IPS-20b (cell line): Measurements from ENCODE around the gene SDCCAG8.

Experiments
- H3K27ac ChIP-seq: one replicate; pipeline ENCODE4 v1.5.1; 2013; ENCODE audit warnings: low read length
- H3K27me3 ChIP-seq: 2 replicates; pipeline ENCODE4 v1.6.1; 2013; ENCODE audit warnings: mild to moderate bottlenecking, low read length, inconsistent platforms; ENCODE audit not compliant: insufficient read depth
- H3K36me3 ChIP-seq: 2 replicates; pipeline ENCODE4 v1.6.1; 2013; ENCODE audit warnings: low read depth, mild to moderate bottlenecking, inconsistent platforms, low read length, moderate library complexity; ENCODE audit not compliant: insufficient read depth
- H3K4me1 ChIP-seq: 2 replicates; pipeline ENCODE4 v1.6.1; 2013; ENCODE audit warnings: mild to moderate bottlenecking, control low read depth, inconsistent platforms, low read length, moderate library complexity; ENCODE audit not compliant: insufficient read depth
- H3K4me3 ChIP-seq: 2 replicates; pipeline ENCODE4 v1.5.1; 2013; ENCODE audit warnings: mild to moderate bottlenecking, low read length, inconsistent platforms
- H3K9ac ChIP-seq: 2 replicates; pipeline ENCODE4 v1.6.1; 2013; ENCODE audit warnings: low read depth, mild to moderate bottlenecking, inconsistent platforms, low read length, moderate library complexity
- H3K9me3 ChIP-seq: 2 replicates; pipeline ENCODE4 v1.6.1; 2013; ENCODE audit warnings: mild to moderate bottlenecking, low read depth, low read length, inconsistent platforms; ENCODE audit not compliant: insufficient read depth

Gene SDCCAG8

DNA sequence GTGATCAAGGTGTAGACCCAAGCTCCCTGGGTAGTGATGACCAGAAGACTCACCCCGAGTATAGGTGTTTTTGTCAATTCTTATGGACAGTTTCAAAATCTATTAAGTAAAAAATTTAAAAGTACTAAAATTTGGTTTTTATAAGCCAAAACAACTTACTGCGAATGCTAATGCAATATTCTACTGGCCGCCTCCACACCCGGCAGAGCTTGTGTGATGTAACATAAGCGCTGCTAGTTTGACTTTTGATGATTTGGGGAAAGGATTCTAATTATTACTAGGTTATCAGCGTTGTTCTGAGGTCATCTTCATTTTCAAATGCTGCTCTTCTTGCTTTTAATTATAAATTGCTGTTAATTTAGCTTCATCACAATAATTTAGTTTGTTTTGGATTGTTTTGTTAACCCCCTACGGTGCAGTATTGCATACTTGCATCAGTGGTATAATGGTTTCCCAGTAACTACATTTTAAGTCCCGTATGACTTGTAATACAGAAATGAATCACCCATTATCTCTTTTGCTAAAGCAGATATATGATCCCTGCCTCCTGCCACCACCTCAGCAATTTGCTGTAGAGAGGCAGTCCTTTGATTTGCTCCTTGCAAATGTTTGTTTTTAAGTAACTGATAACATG lies 178.0 kb downstream of the SDCCAG8 start:
- Histone ChIP-seq H3K9ac (no peak overlapping the region), H3K27me3 (no peaks in the 10 kb centered on the region), H3K27ac (no peak overlapping the region), H3K36me3 (no peaks in the 10 kb centered on the region), H3K4me3 (no peak overlapping the region), H3K4me1 (no peaks in the 10 kb centered on the region), H3K9me3 (no peaks in the 10 kb centered on the region)

DNA sequence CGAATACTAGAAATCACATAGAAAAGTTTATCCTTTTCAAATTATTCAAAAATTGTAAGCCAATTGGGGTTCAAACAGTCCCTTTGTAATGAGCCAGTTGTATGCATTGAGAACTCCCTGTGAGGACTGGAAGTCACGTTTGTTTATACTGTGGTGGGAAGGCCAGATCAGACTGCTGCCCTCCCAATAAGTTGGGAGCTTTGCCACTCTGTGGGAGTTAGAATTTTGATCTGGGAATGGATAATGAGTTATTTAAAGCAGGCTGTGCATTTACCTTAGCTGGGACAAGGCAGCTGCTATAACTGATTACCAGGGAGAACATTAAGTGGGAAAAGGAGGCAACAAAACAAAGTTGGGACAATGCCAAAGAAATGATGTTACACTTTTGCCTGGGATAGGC lies 178.8 kb downstream of the SDCCAG8 start:
- peaks cover 1% of the 10 kb centered on the region; the same call in 1 of the 2 replicates for H3K4me1 ChIP-seq
- H3K9ac ChIP-seq, result no peak overlapping the region
- no peak overlapping the region for H3K27ac ChIP-seq
- no peak overlapping the region for H3K4me3 ChIP-seq
- H3K27me3 ChIP-seq, result no peaks in the 10 kb centered on the region
- no peaks in the 10 kb centered on the region for H3K9me3 ChIP-seq
- no peaks in the 10 kb centered on the region for H3K36me3 ChIP-seq

DNA sequence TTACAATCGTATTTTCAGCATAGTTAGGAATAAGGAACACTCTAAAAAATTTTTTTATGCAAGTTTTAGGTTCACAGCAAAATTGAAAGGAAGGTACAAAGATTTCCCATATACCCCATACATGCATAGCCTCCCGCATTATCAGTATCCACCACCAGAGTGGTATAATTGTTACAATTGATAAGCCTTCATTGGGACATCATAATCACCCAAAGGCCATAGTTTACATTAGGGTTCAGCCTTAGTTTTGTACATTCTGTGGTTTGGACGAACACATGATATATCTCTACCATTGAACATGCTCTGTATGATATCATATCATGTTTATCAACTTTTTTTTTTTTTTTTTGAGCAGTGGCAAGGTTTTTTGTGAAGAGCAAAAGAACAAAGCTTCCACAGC lies 180.0 kb downstream of the SDCCAG8 start:
- Histone ChIP-seq H3K4me1 (peaks cover 11% of the 10 kb centered on the region), H3K27ac (no peak overlapping the region), H3K4me3 (no peak overlapping the region), H3K36me3 (no peaks in the 10 kb centered on the region), H3K27me3 (no peaks in the 10 kb centered on the region), H3K9ac (no peak overlapping the region), H3K9me3 (no peaks in the 10 kb centered on the region)

DNA sequence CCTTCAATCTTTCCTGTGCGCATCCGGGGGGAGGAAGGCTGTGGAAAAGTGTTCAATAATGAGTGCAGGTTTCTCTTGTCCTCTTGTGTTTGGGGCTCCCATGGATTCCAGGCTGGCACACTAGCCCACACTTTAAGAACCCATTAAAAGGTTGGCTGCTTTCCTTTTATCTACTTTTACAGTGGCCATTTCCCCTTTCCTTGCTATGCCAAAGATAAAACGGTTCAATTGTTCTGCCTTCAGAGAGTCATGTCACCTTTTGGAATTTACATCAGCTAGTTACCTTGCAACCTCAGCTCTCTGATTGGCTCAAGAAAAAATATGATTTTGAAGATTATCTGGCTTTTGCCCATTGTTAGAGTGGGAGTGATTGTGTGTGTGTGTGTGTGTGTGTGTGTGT lies 182.3 kb downstream of the SDCCAG8 start:
- Histone ChIP-seq H3K36me3 (no peaks in the 10 kb centered on the region), H3K9ac (no peak overlapping the region), H3K4me3 (no peak overlapping the region), H3K27ac (no peak overlapping the region), H3K9me3 (no peaks in the 10 kb centered on the region), H3K27me3 (no peaks in the 10 kb centered on the region), H3K4me1 (peaks cover 11% of the 10 kb centered on the region)

DNA sequence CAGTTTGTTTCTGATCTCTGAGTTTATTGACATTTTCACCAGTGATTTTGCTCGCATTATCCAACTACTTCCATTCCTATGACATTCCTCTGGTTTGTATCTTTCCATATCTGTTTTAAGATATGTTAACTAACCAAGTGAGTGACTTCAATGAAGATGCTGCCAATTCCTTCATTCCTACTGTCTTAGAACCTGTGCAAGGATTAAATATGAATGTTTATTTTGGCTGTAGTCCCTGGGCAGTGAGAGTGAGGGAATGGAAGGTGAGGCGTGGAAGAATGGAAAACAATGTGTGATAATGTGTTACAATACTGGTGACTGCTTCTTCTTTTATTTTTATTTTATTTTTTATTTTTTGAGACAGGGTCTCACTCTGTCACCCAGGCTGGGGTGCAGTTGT lies 183.0 kb downstream of the SDCCAG8 start:
- Histone ChIP-seq H3K4me1 (peaks cover 11% of the 10 kb centered on the region), H3K4me3 (no peak overlapping the region), H3K27me3 (no peaks in the 10 kb centered on the region), H3K9ac (no peak overlapping the region), H3K9me3 (no peaks in the 10 kb centered on the region), H3K27ac (no peak overlapping the region), H3K36me3 (no peaks in the 10 kb centered on the region)

DNA sequence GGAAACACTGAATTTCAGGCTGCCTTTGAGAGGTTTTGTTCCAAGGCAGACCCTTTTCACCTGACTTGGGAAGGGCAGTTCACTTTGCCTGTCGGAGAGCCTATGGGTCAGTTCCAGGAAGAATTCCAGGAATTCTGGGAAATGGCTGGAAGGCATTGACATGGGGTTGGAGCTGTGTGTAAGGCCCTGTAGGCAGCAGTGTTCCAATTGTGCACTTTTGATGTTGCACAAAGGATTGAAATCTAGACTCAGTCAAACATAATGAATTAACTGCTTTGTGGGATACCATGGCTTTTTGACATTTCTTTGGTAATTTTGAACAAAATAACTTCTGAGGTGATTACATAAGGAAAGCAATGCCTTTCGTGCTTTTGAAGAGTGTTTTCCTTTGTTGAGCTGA lies 184.6 kb downstream of the SDCCAG8 start:
- no peaks in the 10 kb centered on the region for H3K36me3 ChIP-seq
- no peak overlapping the region for H3K9ac ChIP-seq
- H3K27me3 ChIP-seq, result no peaks in the 10 kb centered on the region
- H3K9me3 ChIP-seq, result no peaks in the 10 kb centered on the region
- no peak overlapping the region for H3K27ac ChIP-seq
- no peak overlapping the region for H3K4me3 ChIP-seq
- H3K4me1 ChIP-seq, result peaks cover 11% of the 10 kb centered on the region

DNA sequence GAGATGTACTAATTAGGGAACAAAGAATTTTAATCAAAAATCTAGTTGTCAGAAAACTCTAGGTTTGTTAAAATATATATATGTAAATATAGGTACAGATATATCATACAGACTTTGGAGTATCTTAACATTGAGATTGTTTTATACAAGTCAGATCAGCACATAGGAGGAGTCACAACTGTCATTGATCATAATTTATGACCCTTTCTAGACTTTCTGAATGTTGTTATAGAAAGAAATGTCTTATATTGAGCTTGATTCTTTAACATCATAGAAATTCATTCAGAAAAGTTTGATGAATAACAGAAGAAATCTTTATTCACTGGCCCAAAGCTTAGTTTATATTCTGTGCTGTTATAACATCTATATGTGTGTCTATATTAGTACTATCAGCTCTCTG lies 185.8 kb downstream of the SDCCAG8 start:
- no peak overlapping the region for H3K27ac ChIP-seq
- H3K27me3 ChIP-seq, result no peaks in the 10 kb centered on the region

DNA sequence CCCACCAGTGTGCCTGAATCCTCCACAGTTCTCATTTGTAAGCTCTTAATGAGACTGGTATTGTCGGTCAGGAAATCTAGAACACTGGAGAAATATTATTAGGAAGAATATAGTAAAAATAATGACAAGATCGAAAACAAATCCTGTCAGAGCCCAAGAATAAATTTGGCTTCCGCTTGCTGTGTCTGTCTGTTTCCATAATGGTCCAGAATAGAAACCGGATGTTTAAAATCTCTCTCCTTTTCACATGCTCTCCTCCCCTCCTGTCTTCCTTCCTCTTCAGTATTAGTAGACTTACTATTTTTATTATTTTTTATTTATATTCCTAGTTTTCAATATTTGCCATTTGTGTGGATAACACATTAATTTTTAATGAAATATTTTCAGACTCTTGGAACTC lies 187.7 kb downstream of the SDCCAG8 start:
- Histone ChIP-seq H3K27ac (no peak overlapping the region), H3K9me3 (no peaks in the 10 kb centered on the region), H3K36me3 (no peaks in the 10 kb centered on the region), H3K9ac (no peak overlapping the region), H3K4me1 (peaks cover 11% of the 10 kb centered on the region), H3K27me3 (no peaks in the 10 kb centered on the region), H3K4me3 (no peak overlapping the region)

More for the DNA sequence above, 185.8 kb downstream of the SDCCAG8 start:
- Histone ChIP-seq H3K9me3 (no peaks in the 10 kb centered on the region), H3K4me3 (no peak overlapping the region), H3K9ac (no peak overlapping the region), H3K36me3 (no peaks in the 10 kb centered on the region), H3K4me1 (peaks cover 11% of the 10 kb centered on the region)

DNA sequence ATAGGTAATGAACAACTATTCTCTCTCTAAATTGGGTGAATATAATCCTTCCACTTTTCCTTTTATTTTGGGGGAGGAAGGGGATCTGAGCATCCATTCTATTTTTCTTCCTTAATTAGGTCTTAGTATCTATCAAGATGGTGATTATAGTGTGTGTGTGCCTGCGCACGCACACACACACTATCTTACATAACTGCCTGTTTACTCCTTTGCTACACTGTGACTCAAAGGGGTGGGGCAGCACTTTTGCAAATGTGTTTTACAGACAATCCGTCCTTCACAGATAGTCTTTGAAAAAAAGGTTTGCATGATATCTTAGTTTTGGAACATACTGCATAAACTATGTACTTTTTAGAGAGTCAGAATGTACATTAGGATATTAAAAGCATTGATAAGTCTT lies 191.5 kb downstream of the SDCCAG8 start:
- no peak overlapping the region for H3K4me3 ChIP-seq
- no peaks in the 10 kb centered on the region for H3K4me1 ChIP-seq
- H3K9me3 ChIP-seq, result no peaks in the 10 kb centered on the region
- H3K27ac ChIP-seq, result no peak overlapping the region
- H3K36me3 ChIP-seq, result no peaks in the 10 kb centered on the region
- H3K9ac ChIP-seq, result no peak overlapping the region
- no peaks in the 10 kb centered on the region for H3K27me3 ChIP-seq

DNA sequence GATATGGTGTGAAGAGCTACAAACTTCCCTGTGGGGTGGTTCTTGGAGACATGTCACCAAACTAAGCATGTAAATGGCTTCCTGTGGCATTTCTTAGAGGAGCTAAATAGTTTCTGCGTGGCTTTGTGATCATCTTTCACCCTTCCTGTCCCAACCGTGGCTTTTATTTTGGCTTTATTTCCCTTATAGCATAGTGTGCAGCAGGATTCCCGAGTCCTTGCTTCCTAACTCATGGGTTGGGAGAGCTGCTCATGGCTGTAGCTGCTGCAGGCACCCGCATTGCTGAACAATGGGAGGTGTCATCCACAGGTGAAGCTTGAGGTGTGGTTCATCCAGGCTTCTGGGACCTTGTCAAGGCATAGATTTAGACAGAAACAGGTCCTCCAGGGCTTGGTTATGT lies 192.0 kb downstream of the SDCCAG8 start:
- H3K9ac ChIP-seq, result no peak overlapping the region
- no peaks in the 10 kb centered on the region for H3K4me1 ChIP-seq
- H3K36me3 ChIP-seq, result no peaks in the 10 kb centered on the region
- H3K4me3 ChIP-seq, result no peak overlapping the region
- H3K27ac ChIP-seq, result no peak overlapping the region
- no peaks in the 10 kb centered on the region for H3K9me3 ChIP-seq
- H3K27me3 ChIP-seq, result no peaks in the 10 kb centered on the region

DNA sequence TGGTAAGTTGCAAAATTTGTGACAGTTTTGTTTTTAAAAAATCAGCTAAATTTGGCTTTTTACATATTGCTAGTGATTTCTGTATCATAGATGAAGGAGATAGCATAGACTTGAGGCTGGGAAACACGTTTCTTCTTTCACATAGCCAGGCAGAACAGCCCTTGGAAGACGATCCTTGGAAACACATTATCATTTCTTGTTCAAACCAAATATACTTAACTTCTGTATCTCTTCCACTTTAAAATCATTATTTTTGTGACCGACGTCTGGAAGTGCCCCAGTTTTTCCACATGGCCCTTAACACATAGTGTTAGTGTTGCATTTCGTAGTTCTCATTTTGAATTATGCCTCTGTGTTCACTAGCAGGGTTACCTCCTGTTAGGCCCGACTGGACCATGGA lies 193.5 kb downstream of the SDCCAG8 start:
- Histone ChIP-seq H3K27ac (no peak overlapping the region), H3K9me3 (no peaks in the 10 kb centered on the region), H3K36me3 (no peaks in the 10 kb centered on the region), H3K4me3 (no peak overlapping the region), H3K9ac (no peak overlapping the region), H3K27me3 (no peaks in the 10 kb centered on the region), H3K4me1 (no peaks in the 10 kb centered on the region)

DNA sequence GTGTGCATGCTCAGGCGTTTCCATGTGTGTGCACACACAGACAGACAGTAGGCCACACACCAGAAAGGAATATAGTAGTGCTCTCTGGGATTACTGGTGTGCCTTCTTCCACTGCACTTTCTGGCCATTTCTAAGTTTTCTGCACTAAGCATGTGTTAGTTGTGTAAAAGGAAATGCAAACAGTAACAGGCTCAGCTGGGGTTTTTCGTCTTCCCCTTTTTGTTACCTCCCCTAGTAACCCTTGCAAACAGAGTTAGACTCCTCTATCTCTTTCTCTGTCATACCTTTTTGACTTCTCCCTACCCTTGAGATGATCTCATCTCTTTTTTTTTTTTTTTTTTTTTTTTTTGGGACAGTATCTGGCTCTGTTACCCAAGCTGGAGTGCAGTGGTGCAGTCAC lies 196.3 kb downstream of the SDCCAG8 start:
- H3K9ac ChIP-seq, result no peak overlapping the region
- no peak overlapping the region for H3K4me3 ChIP-seq
- H3K27me3 ChIP-seq, result no peaks in the 10 kb centered on the region
- no peaks in the 10 kb centered on the region for H3K36me3 ChIP-seq
- no peaks in the 10 kb centered on the region for H3K4me1 ChIP-seq
- H3K27ac ChIP-seq, result no peak overlapping the region
- no peaks in the 10 kb centered on the region for H3K9me3 ChIP-seq
